D721Med (cell line): Measurements from ENCODE around the gene COL4A1.

Source experiments
- DNase-seq: peaks from one replicate; pipeline ENCODE4 v3.0.0; 2011; ENCODE audit warnings: low spot score; ENCODE audit not compliant: insufficient read length
- FAIRE-seq: peaks from 2 replicates; lab custom pipeline; 2011; peaks lifted over from hg19 to GRCh38; lab: Jason Lieb, UNC
- CTCF ChIP-seq: IDR thresholded peaks from 2 replicates; pipeline ENCODE4 v1.5.1; 2012; ENCODE audit warnings: mild to moderate bottlenecking, control low read depth; ENCODE audit not compliant: insufficient read depth; ENCODE audit errors: missing control alignments

Gene COL4A1

DNA sequence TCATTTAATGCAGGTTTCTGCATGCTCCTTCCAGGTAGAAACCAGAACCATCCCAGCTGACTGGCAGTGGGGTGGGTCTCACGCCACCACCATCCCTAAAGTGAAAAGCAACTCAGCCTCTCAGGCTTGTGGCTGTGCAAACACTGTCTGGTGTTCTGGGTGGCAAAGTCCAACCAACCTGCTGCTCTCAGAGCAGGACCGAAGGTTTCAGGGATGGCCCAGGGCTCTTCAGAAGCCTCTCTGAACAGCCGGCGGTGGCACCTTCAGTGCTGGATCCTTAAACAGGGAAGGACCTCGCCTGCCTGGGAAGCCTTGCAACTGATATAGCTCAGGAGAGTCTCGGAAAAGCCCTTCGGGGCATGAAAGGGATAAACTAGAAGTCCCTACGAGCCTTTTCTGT is 100.8 kb downstream of the COL4A1 start:
- TF ChIP-seq CTCF: no peak
- no peak for FAIRE-seq
- DNase-seq: no peak

GRCh38 chr13:110201114-110201513 is 105.8 kb downstream of the COL4A1 start:
- TF ChIP-seq CTCF: no peak
- DNase-seq: no peak
- FAIRE-seq: no peak

DNA sequence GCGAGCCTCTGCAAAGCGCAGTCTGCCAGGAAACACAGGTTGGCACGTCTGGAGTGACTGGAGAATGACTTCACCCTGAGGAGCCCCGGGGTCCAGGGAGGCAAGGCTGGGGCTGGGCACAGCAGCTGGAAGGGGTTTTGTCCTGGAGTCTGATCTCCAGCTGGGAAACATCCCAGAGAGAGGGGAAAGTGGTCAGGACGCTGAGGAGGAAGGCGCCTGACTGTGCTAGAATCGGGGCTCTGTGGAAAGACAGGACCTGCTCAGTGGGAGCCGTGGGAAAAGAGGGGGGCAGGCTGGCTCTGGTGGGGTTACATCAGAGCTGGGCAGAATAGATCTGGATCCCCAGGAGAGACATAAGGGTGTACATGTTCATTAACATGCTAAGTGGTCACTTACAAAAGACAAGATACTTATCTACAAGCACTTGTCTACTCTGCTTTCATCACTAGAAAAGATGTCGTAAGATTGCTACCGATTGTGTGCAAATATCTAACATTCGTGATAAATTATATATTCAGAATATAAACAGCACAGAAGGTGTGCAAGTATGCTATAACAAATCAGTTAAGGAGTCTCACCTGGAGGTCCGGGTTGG is 106.6 kb downstream of the COL4A1 start:
- DNase-seq (no peak), FAIRE-seq (no peak)
- no peak for TF ChIP-seq CTCF

DNA sequence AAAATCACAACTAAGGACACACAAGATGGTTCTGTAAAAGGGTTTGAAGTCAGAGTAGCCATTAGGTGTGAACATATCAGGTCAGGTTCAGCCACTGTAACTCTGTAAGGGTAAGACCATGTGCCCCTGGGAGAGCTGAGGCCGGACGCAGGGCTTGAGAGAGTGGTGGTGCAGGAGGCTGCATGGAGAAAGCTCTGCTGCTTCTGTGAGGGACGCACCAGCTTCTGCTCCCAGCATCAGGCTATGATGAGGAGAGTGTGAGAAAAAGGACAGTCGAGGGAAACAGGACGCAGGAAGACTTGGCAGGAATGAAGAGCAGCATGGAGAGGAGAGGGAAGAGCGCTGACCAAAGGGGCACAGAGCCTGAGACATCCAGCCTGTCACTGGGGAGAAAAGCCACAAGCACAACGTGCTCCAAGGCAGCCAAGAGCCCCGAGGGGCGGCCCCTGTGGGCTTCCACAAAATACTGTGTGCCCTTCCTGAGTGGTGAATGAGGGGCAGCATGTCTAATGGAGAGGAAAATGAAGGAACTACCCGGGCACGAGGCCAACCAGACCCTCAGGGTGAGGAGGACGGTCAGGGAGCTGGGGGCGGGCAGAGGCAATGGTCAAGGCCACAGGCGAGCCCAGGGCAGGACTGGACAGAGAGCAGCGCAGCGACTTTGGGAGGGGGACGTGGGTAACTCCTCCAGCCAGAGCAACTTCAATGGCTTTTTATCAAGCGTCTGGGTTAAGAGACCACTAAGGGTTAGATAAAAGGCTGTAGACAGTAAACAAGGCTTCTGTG is 107.7 kb downstream of the COL4A1 start:
- FAIRE-seq (no peak), DNase-seq (no peak)
- TF ChIP-seq CTCF: no peak

- DNase-seq (no peak), FAIRE-seq (no peak)
- TF ChIP-seq CTCF: no peak
Observed at GRCh38 chr13:110197471-110197870, 109.5 kb downstream of the COL4A1 start.

- no peak for TF ChIP-seq CTCF
- no peak for DNase-seq
- no peak for FAIRE-seq
Observed at GRCh38 chr13:110197026-110197425, 109.9 kb downstream of the COL4A1 start.
